Activated naive CD4-positive, alpha-beta T cell treated with anti-CD3 and anti-CD28 coated beads, Interleukin-2, amount 50 U/mL, for 16 hours (primary cell): ENCODE data around the gene AMZ2.
"Not testable (repeated sequence)": the region's sequence is repeated elsewhere in the genome, so short reads cannot be mapped to it uniquely, and the experiment has no call there.

ENCODE experiments used
- DNase-seq: peaks from one replicate; pipeline ENCODE4 v3.0.0-alpha.2; 2020

AMZ2 gene

DNA sequence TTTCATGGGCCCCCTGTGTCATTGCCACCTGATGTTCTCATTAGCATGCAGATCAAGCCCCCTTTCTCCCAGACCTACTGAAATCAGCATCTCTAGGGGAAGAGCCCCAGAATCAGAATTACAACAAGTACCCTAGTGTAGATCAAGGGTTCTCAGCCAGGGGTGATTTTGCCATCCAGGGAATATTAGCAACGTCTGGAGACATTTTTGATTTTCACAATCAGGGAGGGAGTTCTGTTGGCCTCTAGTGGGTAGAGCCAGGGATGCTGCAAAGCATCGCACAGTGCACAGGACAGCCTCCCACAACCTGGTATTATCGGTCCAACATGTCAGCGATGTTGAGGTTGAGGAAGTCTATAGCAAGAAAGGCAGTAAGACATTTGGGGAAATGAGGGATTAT is 7.3 kb downstream of the AMZ2 start:
- no peak for DNase-seq

GRCh38 chr17:68255731-68256538 is 8.1 kb downstream of the AMZ2 start:
- DNase-seq = no peak

DNA sequence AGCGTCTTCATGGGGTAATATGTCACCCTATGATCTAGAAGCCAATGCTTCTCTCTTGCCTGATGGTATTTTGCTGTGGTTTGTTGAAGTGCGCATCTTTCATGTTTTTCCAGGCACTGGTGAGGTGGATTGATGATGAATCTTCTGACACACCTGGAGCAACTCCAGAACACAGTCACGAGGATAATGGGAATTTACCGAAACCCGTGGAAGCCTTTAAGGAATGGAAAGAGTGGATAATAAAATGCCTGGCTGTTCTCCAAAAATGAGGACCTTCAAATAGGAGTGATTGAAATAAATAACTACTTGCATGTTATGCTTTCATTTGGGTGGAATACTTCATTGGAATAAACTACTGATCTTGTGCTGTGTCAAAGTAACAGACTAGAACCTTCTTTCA is 8.9 kb downstream of the AMZ2 start:
- not testable (repeated sequence) for DNase-seq

GRCh38 chr17:68257934-68258333 is 10.1 kb downstream of the AMZ2 start:
- no peak for DNase-seq

DNA sequence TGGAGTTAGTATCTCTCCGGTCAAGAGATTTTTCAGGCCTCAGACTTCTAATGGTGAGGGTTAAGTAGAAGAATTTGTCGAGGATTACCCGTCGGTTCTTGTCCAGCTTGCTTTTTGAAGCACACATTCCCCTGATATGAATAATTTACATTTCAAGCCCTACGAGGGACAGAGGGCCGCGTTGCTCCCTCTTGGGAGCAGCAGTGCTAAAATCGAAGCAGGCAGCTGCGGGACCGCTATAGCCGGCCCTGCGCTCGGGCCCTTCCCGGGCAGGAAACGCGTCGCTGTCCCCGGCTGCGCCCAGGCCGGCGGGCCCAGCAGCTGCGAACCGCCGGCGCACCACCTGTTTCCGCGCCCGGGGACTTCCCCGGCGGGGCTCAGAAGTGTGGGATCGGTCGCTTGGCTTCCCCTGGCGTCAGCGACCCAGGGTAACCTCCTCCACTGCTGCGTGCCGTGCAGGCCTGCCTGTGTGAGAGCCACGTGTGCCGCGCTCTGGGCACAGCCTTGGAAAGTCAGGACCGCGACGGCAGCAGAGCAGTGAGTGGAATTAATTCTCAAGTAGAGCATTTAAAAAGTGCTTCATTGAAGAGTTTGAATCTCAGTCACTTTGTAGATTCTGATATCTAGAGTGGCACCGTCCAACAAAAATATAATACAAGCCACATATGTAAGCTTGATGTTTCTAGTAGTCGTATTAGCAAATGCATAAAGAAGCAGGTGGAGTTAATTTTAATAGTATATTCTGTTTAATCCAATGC is 11.2 kb downstream of the AMZ2 start:
- peak; percentile 75 for DNase-seq

DNA sequence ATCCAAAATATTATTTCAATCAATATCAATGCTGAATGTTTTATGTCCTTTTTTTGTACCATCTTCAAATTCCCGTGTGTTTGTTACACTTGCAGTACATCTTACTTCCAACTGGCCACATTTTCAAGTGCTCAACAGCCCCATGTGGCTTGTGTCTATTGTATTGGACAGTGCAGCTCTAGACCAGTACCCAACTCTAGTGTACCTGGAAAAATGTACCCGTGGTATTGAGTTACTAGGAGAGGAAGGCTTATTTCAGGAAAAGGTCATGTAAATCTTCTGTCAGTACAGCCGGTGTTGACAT is 11.8 kb downstream of the AMZ2 start:
- DNase-seq = not testable (repeated sequence)

GRCh38 chr17:68260051-68260762 is 12.4 kb downstream of the AMZ2 start:
- no peak for DNase-seq

DNA sequence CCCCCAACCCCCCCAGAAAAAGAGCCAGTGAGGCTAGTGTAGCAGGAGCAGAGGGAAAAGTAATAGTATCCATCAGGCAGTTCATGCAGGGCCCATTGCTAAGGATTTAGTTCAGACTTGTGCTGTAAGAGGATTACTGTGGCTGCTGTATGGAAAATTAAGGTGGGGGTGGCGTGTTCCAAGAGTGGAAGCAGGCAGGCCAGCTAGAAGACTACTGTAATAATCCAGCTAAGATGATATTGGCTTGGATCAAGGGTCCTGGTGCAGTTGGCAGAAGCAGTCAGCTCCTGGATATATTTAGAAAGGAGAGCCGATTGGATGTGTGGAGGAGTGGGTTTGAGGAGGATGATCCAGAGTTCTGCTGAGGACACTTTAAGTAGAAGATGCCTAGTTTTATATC is 14.6 kb downstream of the AMZ2 start:
- not testable (repeated sequence) for DNase-seq

DNA sequence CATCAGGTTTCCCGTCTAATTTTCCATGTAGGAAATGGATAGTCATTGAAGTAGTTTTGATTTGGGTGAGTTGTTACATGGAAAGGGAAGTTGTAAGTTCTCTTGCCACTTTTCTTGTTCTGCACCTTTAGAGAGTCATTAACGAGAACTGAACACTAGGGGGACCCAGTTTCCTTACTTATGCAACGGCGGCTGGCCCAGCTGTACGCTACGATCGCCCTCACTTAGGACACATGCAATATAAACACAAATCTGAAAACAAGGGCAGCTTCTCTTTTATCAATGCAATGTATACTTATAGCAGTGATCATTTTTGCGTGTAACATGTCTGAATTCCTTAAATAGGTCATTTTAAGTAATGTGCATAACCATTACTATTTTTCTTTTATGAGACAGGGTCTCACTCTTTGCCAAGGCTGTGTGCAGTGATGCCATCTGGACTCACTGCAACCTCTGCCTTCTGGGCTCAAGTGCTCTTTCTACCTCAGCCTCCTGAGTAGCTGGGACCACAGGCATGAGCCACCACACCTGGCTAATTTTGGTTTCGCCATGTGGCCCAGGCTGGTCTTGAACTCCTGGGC is 15.3 kb downstream of the AMZ2 start:
- not testable (repeated sequence) for DNase-seq

GRCh38 chr17:68265833-68266232 is 18.0 kb downstream of the AMZ2 start:
- DNase-seq = not testable (repeated sequence)

DNA sequence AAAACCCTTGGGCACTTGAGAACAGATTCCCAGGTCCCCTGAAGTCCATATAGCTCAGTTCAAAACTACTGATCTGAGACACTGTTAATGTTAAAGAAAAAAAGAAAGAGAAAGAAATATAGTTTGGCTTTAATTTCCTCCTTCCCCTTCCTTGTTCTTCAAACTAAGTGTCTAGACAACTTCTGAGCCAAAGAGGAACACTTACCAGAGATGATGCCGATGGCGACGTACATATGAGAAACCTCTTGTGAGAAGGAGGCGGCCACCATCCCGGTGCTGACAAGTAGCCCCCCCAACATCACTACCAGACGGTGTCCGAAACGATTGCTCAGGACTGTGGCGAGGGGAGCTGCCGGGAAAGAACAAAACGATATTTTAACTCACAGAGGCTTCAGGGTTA is 25.9 kb downstream of the AMZ2 start:
- no peak for DNase-seq

DNA sequence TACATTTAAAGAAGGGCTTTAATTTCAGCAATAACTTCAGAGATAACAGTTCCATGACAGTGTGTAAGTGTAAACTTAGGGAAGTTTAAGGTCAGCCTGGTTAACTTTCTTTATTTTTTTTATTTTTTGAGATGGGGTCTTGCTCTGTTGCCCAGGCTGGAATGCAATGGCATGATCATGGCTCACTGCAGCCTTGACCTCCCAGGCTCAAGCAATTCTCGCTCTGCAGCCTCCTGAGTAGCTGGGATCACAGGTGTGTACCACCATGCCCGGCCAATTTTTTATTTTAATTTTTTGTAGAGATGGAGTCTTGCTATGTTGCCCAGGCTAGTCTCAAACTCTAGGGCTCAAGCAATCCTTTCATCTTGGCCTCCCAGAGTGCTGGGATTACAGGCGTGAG is 28.5 kb downstream of the AMZ2 start:
- not testable (repeated sequence) for DNase-seq

DNA sequence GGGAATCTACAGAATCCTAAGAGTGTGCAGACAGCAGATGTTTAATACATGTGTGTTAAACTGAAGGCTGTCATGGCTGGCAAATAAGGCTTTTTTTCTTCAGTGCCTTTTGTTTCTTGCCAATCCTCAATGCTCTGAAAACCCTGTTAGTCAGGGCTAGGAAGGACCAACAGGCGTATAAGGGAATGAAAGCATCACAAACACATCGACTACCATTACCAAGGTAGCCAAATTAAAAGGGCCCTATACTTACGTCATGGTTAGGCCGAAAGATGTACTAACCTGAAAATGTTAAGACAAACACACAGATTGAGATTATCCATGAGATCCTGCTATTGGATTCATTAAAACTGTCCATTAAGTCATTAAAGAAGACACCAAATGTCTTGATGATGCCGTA is 30.0 kb downstream of the AMZ2 start:
- DNase-seq = no peak

- DNase-seq = not testable (repeated sequence)
Measured at GRCh38 chr17:68281965-68282364, 34.1 kb downstream of the AMZ2 start.

- no peak for DNase-seq
Measured at GRCh38 chr17:68288375-68288774, 40.5 kb downstream of the AMZ2 start.

DNA sequence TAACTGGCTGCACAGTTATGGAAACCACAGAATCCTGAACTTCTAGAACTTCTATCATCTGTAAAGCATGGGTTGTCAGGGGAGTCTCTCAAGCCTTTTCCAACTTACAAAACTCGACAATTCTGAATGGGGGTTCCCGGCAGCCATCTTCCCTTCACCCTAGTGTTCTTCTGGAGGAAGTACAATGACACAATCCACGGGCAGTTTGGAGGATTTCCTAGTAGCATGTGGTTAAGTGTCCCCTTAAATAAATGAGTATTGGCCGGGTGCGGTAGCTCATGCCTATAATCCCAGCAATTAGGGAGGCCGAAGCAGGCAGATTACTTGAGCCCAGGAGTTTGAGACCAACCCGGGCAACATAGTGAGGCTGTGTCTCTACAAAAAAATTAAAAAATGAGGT is 41.0 kb downstream of the AMZ2 start:
- DNase-seq = no peak

- no peak for DNase-seq
Measured at GRCh38 chr17:68289473-68289872, 41.6 kb downstream of the AMZ2 start.

DNA sequence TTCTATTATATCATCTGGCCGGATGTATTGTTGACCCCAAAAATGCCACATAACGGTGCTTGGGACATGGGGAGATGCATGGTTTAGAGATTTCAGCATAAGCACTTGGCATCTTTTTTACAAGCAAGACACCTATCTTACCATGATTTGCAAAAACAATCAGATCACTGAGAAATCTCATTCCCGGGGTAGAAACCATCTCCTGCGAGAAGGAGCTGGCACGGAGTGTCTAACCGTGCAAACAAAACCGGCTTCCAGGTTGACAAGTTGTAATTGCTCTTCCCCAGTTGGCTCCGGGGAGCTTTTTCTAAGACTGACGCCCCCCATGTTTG is 42.1 kb downstream of the AMZ2 start:
- DNase-seq = no peak

- peak; percentile 49 for DNase-seq
Measured at GRCh38 chr17:68290268-68290954, 42.6 kb downstream of the AMZ2 start.

DNA sequence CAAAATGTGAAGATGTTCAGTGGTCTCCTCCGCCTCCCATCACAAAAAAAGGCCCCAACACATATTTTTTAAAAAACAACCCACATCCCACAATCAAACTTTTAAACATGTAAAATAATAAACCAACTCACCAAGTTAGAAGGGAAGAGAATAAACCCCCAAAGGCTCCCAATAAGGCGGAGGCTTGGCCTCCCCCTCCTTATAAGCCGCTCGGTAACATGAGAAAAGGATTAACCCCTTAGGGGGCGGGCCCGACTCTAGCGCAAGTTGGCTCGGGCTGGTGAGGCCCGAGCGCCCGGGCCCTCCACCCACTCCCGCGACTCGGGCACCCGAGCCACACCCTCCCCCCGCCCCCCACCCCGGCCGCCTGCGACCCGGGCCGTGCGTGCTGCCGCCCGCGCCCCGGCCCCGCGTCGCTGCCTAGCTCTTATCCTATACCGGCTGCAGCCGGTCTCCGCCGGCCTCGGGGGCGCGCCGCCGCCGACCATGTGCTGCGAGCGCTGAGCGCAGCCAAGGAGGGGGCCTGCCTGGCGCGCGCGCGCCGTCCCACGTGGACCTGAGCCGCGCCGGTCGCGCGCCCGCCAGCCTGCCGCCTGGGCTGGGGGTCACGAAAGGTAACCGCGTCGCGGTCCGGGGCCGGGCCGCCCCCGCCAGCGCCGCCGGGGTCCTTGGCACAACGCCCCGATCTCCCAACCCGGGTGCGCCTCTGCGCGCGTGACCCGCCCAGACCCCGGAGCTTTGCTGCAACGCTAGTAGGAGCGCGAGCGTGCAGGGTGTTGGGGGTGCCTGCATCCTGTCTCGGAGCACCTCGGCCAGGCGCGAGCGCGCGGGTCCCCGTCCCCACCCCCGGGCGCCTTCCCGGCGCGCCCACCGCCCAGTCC is 43.4 kb downstream of the AMZ2 start, which contains the start of the genes ARSG and SLC16A6:
ARSG (plus strand) TSS at position 541 of the 881 bp plus-strand sequence. CDS start 15,999 bp downstream, outside the sequence.
SLC16A6 (minus strand) TSS at position 173 of the 881 bp plus-strand sequence. CDS start 12,807 bp downstream, outside the sequence.
- DNase-seq = peak; percentile 90
